Astrocyte (in vitro differentiated cells and primary cell): Measurements from ENCODE around the gene HNRNPUL2. TPM values are rescaled to one million over a fixed set of nuclear protein-coding genes. Genes with fewer than 3 reads are reported as not detected.

Experiments used
- DNase-seq: peaks from one replicate; pipeline ENCODE4 v3.0.0-alpha.2; 2010; ENCODE audit warnings: low read depth
- FAIRE-seq: peaks from 2 replicates; lab custom pipeline; 2011; peaks lifted over from hg19 to GRCh38; lab: Jason Lieb, UNC
- H2AFZ ChIP-seq: 2 replicates; pipeline ENCODE4 v1.6.0; 2012; ENCODE audit warnings: low read depth, low read length, inconsistent platforms
- H3K27ac ChIP-seq: 2 replicates; pipeline ENCODE4 v1.5.1; 2011; ENCODE audit warnings: low read depth, low read length, inconsistent platforms
- H3K27me3 ChIP-seq: 2 replicates; pipeline ENCODE4 v1.6.0; 2011; ENCODE audit warnings: low read length, inconsistent platforms; ENCODE audit not compliant: insufficient read depth
- H3K36me3 ChIP-seq: 2 replicates; pipeline ENCODE4 v1.5.1; 2011; ENCODE audit warnings: low read length, inconsistent platforms; ENCODE audit not compliant: insufficient read depth
- H3K4me1 ChIP-seq: 2 replicates; pipeline ENCODE4 v1.5.1; 2011; ENCODE audit warnings: low read length, inconsistent platforms; ENCODE audit not compliant: insufficient read depth
- H3K4me2 ChIP-seq: 2 replicates; pipeline ENCODE4 v1.6.0; 2012; ENCODE audit warnings: low read length, inconsistent platforms
- H3K4me3 ChIP-seq: 2 replicates; pipeline ENCODE4 v1.5.1; 2011; ENCODE audit warnings: low read depth, mild to moderate bottlenecking, low read length, inconsistent platforms; ENCODE audit not compliant: insufficient read depth
- H3K79me2 ChIP-seq: 2 replicates; pipeline ENCODE4 v1.6.0; 2012; ENCODE audit warnings: mild to moderate bottlenecking, low read length, inconsistent platforms; ENCODE audit not compliant: insufficient read depth
- H3K9ac ChIP-seq: 2 replicates; pipeline ENCODE4 v1.6.0; 2012; ENCODE audit warnings: mild to moderate bottlenecking, low read length, inconsistent platforms
- H3K9me3 ChIP-seq: 2 replicates; pipeline ENCODE4 v1.5.1; 2012; ENCODE audit warnings: low read depth, mild to moderate bottlenecking, low read length, inconsistent platforms; ENCODE audit not compliant: insufficient read depth
- H4K20me1 ChIP-seq: 2 replicates; pipeline ENCODE4 v1.6.0; 2012; ENCODE audit warnings: low read length, inconsistent platforms; ENCODE audit not compliant: insufficient read depth
- H3K27ac Mint-ChIP-seq: one replicate; pipeline ENCODE4 v1.8.0; 2021; ENCODE audit warnings: mild to moderate bottlenecking, mixed read lengths; ENCODE audit not compliant: unreplicated experiment
- H3K27me3 Mint-ChIP-seq: one replicate; pipeline ENCODE4 v1.8.0; 2021; ENCODE audit warnings: low read depth, mixed read lengths; ENCODE audit not compliant: unreplicated experiment
- H3K36me3 Mint-ChIP-seq: one replicate; pipeline ENCODE4 v1.8.0; 2021; ENCODE audit warnings: low read depth, mixed read lengths; ENCODE audit not compliant: unreplicated experiment
- H3K4me1 Mint-ChIP-seq: one replicate; pipeline ENCODE4 v1.8.0; 2021; ENCODE audit warnings: low read depth, mixed read lengths; ENCODE audit not compliant: unreplicated experiment
- H3K4me3 Mint-ChIP-seq: one replicate; pipeline ENCODE4 v1.8.0; 2021; ENCODE audit warnings: mild to moderate bottlenecking, moderate library complexity, mixed read lengths; ENCODE audit not compliant: unreplicated experiment
- H3K9me3 Mint-ChIP-seq: one replicate; pipeline ENCODE4 v1.8.0; 2021; ENCODE audit warnings: mild to moderate bottlenecking, mixed read lengths; ENCODE audit not compliant: unreplicated experiment
- CTCF ChIP-seq: IDR thresholded peaks from 2 replicates; pipeline ENCODE4 v1.5.1; 2011; ENCODE audit warnings: low read depth, mild to moderate bottlenecking, inconsistent platforms, low read length, moderate library complexity; ENCODE audit not compliant: insufficient read depth
- EZH2 ChIP-seq: IDR thresholded peaks from 2 replicates; pipeline ENCODE4 v1.6.1; 2012; ENCODE audit warnings: mild to moderate bottlenecking, low read length, inconsistent platforms; ENCODE audit not compliant: insufficient read depth
- total RNA-seq: library from RNA; stranded (reverse); gene quantifications from 2 replicates; pipeline ENCODE4 v1.2.1, GENCODE V29; 2021

The HNRNPUL2 gene
- total RNA-seq, 1 donor from 2014 or later = 40.0 TPM

DNA sequence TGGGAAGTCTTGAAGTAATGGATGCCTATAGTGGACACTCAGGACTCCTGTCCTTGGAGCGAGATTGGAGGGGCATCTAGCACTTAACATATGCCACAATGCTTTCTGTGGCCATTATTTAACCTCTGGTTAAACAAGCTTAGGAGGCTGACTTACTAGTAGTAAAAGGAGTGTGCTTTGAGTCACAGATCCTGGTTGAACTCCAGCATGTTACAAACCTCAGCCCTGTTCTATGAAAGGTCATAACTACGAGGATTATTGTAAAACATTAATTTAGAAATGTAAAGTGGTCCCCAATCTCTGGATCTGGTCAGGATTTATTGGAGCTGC is 54.1 kb downstream of the HNRNPUL2 start:
- peak overlapping the region; percentile 92 for H3K4me3 Mint-ChIP-seq
- H3K9me3 Mint-ChIP-seq = no peaks in the 10 kb centered on the region
- peak overlapping the region; percentile 94 for H3K4me2 ChIP-seq
- H3K27me3 ChIP-seq = no peaks in the 10 kb centered on the region
- FAIRE-seq (no peak), DNase-seq (no peak)
- no peak overlapping the region for H3K27ac ChIP-seq
- H3K36me3 ChIP-seq = peaks cover 11% of the 10 kb centered on the region
- H3K27ac Mint-ChIP-seq = no peak overlapping the region
- no peak overlapping the region for H3K4me3 ChIP-seq
- no peak overlapping the region for H2AFZ ChIP-seq
- H4K20me1 ChIP-seq = peaks cover 7% of the 10 kb centered on the region
- H3K9ac ChIP-seq = no peak overlapping the region
- H3K9me3 ChIP-seq = no peaks in the 10 kb centered on the region
- peaks cover 57% of the 10 kb centered on the region for H3K79me2 ChIP-seq
- H3K4me1 ChIP-seq = peaks cover 15% of the 10 kb centered on the region
- H3K4me1 Mint-ChIP-seq = peaks cover 12% of the 10 kb centered on the region
- TF ChIP-seq EZH2 = no peak
- TF ChIP-seq CTCF = no peak
- H3K36me3 Mint-ChIP-seq = peaks cover 7% of the 10 kb centered on the region
- no peaks in the 10 kb centered on the region for H3K27me3 Mint-ChIP-seq

DNA sequence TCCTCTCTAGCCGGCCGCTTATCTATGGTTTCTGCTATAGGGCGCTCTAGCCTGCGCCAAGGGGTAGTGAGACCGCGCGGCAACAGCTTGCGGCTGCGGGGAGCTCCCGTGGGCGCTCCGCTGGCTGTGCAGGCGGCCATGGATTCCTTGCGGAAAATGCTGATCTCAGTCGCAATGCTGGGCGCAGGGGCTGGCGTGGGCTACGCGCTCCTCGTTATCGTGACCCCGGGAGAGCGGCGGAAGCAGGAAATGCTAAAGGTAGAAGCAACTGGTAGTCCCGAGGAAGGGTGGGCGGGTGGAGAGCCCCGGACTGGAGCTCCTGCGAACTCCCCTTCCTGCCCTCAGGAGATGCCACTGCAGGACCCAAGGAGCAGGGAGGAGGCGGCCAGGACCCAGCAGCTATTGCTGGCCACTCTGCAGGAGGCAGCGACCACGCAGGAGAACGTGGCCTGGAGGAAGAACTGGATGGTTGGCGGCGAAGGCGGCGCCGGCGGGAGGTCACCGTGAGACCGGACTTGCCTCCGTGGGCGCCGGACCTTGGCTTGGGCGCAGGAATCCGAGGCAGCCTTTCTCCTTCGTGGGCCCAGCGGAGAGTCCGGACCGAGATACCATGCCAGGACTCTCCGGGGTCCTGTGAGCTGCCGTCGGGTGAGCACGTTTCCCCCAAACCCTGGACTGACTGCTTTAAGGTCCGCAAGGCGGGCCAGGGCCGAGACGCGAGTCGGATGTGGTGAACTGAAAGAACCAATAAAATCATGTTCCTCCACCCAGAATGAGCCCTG is 55.5 kb downstream of the HNRNPUL2 start, which contains the start of the genes LBHD1 and UQCC3:
Gene LBHD1, minus strand, starts transcription at position 660 of the 782 bp plus-strand sequence. CDS start 2,236 bp downstream, outside the sequence.
Gene UQCC3, plus strand, starts transcription at position 66 of the 782 bp plus-strand sequence. Its CDS starts 73 bp downstream, at position 139.
- H4K20me1 ChIP-seq = peaks cover 9% of the 10 kb centered on the region
- peak within 1 kb of the TSS; percentile 77 for H3K27ac ChIP-seq
- peaks cover 9% of the 10 kb centered on the region for H3K36me3 ChIP-seq
- no peaks in the 10 kb centered on the region for H3K9me3 ChIP-seq
- DNase-seq (peak; percentile 80), FAIRE-seq (no peak)
- H3K27me3 ChIP-seq = no peaks in the 10 kb centered on the region
- H3K79me2 ChIP-seq = peaks cover 56% of the 10 kb centered on the region
- peak within 1 kb of the TSS; percentile 90 for H3K27ac Mint-ChIP-seq
- peak within 1 kb of the TSS; percentile 92 for H3K4me3 Mint-ChIP-seq
- H3K4me1 ChIP-seq = peaks cover 15% of the 10 kb centered on the region
- H2AFZ ChIP-seq = peak within 1 kb of the TSS; percentile 74
- H3K9me3 Mint-ChIP-seq = no peaks in the 10 kb centered on the region
- peak within 1 kb of the TSS; percentile 87 for H3K4me3 ChIP-seq
- H3K27me3 Mint-ChIP-seq = no peaks in the 10 kb centered on the region
- peaks cover 10% of the 10 kb centered on the region for H3K4me1 Mint-ChIP-seq
- peak within 1 kb of the TSS; percentile 94 for H3K4me2 ChIP-seq
- H3K36me3 Mint-ChIP-seq = peaks cover 6% of the 10 kb centered on the region
- peak within 1 kb of the TSS; percentile 88 for H3K9ac ChIP-seq
- no peak for TF ChIP-seq CTCF
- no peak for TF ChIP-seq EZH2

DNA sequence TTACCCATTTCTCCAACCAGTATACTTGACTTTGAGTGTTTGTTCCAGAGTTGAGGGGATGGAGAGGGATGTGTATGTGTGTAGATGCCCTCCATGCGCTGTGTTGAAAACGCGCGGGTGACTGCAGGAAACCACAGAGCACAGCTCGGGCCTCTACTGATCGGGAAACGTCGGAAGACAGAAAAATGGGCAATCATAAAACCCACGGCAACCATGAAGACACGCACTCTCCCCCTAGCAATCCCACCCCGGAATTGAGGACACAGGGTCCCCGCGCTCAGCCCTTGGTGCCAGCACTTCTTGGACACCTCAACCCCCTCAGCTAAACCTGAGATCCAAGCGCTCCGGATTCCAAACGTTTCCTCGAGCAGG is 56.0 kb downstream of the HNRNPUL2 start:
- Histone ChIP-seq H3K4me3 (peak overlapping the region; percentile 87), H3K27ac (peak overlapping the region; percentile 77), H3K4me2 (peak overlapping the region; percentile 94), H4K20me1 (peaks cover 15% of the 10 kb centered on the region), H3K9ac (peak overlapping the region; percentile 88), H3K79me2 (peaks cover 60% of the 10 kb centered on the region), H3K27me3 (no peaks in the 10 kb centered on the region), H3K4me1 (peaks cover 21% of the 10 kb centered on the region), H2AFZ (peak overlapping the region; percentile 74), H3K36me3 (peaks cover 9% of the 10 kb centered on the region), H3K9me3 (no peaks in the 10 kb centered on the region)
- DNase-seq (no peak), FAIRE-seq (no peak)
- TF ChIP-seq CTCF = no peak
- Mint-ChIP-seq H3K4me1 (peaks cover 15% of the 10 kb centered on the region), H3K36me3 (peaks cover 6% of the 10 kb centered on the region), H3K27me3 (no peaks in the 10 kb centered on the region), H3K4me3 (peak overlapping the region; percentile 92), H3K27ac (peak overlapping the region; percentile 90), H3K9me3 (no peaks in the 10 kb centered on the region)
